ENCODE results near the gene DMD.
"Not testable (repeated sequence)": the region's sequence is repeated elsewhere in the genome, so short reads cannot be mapped to it uniquely, and the experiment has no call there.

DMD gene

GRCh38 chrX:31603411-31604120 lies 1607.8 kb downstream of the DMD start:
- no peak for DNase-seq (ENCODE audit: low read depth in 2 of 2)

- no peak for DNase-seq (ENCODE audit: low read depth in 2 of 2)
Measured at GRCh38 chrX:31600823-31601222, 1610.5 kb downstream of the DMD start.

GRCh38 chrX:31593353-31593752 lies 1618.0 kb downstream of the DMD start:
- no peak for DNase-seq (ENCODE audit: low read depth in 2 of 2)

- DNase-seq (ENCODE audit: low read depth in 2 of 2) = no peak
Measured at GRCh38 chrX:31591355-31591754, 1620.0 kb downstream of the DMD start.

GRCh38 chrX:31590581-31591114 lies 1620.7 kb downstream of the DMD start:
- DNase-seq (ENCODE audit: low read depth in 2 of 2) = no peak

GRCh38 chrX:31589503-31589902 lies 1621.8 kb downstream of the DMD start:
- no peak for DNase-seq (ENCODE audit: low read depth in 2 of 2)

DNA sequence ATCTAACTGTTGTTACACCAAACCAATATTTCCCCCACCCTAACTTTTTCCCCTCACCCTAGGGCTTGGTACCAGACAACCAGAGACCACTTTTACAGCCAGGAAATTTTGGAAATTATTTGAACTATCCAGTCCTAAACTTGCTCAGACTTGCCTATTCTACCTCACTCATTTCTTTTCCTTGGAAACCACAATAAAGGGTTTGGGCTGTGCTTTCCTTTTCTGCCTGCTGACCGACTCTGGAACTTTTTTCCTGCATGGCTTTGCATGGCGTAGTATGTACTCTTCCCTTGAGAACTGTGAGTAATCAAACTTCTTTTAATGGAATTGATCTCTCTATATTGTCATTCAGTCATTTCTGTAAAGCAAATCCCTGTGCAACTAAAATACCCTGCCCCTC lies 1623.0 kb downstream of the DMD start:
- no peak for DNase-seq (ENCODE audit: low read depth in 2 of 2)

DNA sequence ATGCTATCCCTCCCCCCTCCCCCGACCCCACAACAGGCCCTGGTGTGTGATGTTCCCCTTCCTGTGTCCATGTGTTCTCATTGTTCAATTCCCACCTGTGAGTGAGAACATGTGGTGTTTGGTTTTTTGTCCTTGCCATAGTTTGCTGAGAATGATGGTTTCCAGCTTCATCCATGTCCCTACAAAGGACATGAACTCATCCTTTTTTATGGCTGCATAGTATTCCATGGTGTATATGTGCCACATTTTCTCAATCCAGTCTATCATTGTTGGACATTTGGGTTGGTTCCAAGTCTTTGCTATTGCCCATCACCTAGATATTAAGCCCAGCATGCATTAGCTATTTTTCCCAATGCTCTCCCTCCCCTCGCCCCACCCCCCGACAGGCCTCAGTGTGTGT lies 1627.5 kb downstream of the DMD start:
- not testable (repeated sequence) for DNase-seq (ENCODE audit: low read depth in 2 of 2)

- DNase-seq (ENCODE audit: low read depth in 2 of 2) = no peak
Measured at GRCh38 chrX:31580726-31581125, 1630.6 kb downstream of the DMD start.

GRCh38 chrX:31580227-31580626 lies 1631.1 kb downstream of the DMD start:
- DNase-seq (ENCODE audit: low read depth in 2 of 2) = no peak

DNA sequence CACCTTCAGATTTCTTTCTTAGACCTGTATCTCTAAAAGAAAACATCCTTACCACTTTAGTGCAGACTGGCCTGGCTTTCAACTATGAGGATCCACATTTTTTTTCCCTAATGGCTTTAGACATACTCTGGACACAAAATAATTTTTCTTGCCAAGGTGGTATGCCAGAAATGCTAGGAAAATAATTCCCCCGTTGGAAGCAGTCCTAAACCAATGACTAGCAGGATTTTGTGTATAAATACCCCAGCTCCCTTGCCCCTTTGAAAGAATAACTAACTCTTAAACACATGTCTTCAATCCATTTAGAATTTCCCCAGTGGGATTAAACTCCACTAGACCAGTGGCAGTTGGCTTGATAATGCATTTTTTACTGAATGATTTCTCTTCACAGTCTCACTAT lies 1639.0 kb downstream of the DMD start:
- DNase-seq (ENCODE audit: low read depth in 2 of 2) = no peak

DNA sequence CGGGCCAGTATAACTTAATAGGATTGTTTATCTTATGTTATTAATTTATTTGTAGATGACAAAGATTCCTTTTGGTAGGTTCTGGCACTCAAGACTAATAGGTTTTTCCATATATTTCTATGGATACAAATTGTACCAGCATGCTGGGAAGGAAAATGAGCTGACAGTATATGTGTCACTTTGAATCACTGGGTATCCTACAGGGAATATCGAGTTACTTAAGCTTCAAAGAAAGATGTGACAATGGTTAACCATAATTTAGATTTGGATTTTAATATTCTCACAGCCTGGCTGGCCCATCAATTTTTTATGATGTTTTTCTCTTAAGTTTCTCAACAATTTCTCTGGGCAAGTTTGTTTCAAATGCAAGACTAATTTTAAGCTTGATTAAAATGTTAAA lies 1640.7 kb downstream of the DMD start:
- DNase-seq (ENCODE audit: low read depth in 2 of 2) = no peak

GRCh38 chrX:31563792-31564191 lies 1647.6 kb downstream of the DMD start:
- DNase-seq (ENCODE audit: low read depth in 2 of 2) = no peak

DNA sequence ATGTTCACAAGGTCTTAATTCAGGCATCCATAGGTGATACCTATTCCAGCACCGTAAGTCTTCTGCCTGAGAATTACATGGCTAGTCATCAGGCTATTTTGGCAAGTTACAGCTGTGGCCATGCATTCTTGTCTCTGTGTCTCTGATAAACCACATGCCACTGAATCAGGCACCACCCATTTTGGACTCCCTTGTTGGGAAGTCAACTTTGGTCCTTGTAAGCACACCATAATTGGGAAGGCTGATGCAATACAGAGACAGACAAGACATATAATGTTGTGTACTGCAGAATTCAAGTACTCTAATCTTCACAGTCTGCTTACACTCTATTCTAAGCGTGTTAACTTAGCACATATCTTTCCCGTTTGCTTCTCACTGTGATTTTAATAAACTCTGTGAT lies 1655.8 kb downstream of the DMD start:
- DNase-seq (ENCODE audit: low read depth in 2 of 2) = no peak

GRCh38 chrX:31551913-31552312 lies 1659.4 kb downstream of the DMD start:
- no peak for DNase-seq (ENCODE audit: low read depth in 2 of 2)

GRCh38 chrX:31550158-31550557 lies 1661.2 kb downstream of the DMD start:
- no peak for DNase-seq (ENCODE audit: low read depth in 2 of 2)

- DNase-seq (ENCODE audit: low read depth in 2 of 2) = no peak
Measured at GRCh38 chrX:31547816-31548215, 1663.5 kb downstream of the DMD start.

- DNase-seq (ENCODE audit: low read depth in 2 of 2) = no peak
Measured at GRCh38 chrX:31547416-31547815, 1663.9 kb downstream of the DMD start.

GRCh38 chrX:31546126-31546525 lies 1665.2 kb downstream of the DMD start:
- DNase-seq (ENCODE audit: low read depth in 2 of 2) = no peak

DNA sequence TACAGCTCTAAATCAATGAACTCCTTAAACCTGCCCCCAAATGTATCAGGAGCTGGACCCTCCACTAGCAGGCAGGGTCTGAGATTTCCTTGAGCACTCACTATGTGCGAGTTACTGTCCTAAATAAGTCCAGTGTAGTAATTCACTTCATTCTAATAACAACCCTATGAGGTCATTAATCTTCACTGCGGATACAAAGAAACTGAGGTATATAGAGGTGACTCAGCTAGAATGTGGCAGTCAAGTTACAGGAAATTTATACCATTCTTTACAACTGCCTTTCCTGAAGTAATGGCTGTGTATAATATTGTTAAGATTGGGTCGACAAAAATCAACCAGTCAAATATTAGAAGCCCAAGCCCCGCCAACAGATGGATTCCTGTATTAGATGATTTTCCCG lies 1665.6 kb downstream of the DMD start:
- DNase-seq (ENCODE audit: low read depth in 2 of 2) = no peak

DNA sequence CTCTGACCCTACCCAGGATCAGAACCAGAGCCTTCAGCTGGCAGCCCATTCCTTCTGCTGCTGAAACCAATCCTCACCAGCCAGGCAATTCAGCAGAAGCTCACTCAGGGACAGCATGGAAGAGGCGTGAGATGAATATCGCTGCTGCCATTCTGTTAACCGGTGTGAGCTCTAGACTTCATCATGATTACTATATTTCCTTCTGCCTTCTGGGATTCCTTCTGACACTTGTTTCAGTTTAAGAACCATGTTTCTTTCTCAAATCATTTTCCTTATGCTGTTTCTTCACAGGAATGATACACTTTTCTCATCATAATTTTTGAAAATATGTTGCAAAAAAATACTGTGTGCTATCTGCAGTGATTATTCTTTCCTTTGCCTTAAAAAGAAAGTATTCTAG lies 1666.2 kb downstream of the DMD start:
- DNase-seq (ENCODE audit: low read depth in 2 of 2) = no peak

- no peak for DNase-seq (ENCODE audit: low read depth in 2 of 2)
Measured at GRCh38 chrX:31543634-31544033, 1667.7 kb downstream of the DMD start.

DNA sequence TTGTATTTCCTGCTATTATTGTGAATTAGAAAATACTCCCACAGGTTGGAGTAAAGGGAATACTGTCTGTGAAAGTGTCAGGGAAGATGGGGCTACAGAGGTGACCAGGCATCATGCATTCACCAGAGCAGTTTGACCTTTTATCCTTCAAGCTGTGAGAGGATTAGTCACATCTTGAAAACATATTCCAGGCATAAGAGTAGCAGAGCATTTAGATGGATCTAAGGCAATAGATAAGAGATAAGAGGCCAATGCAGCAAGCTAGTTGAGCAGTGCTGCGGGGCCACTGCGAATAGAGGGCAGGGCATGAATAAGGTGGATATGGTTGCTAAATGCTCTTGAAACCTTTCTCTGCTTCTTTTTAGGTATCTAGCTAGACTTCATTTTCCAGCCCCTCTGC lies 1668.8 kb downstream of the DMD start:
- DNase-seq (ENCODE audit: low read depth in 2 of 2) = no peak

- DNase-seq (ENCODE audit: low read depth in 2 of 2) = no peak
Measured at GRCh38 chrX:31540313-31540712, 1671.0 kb downstream of the DMD start.
